CD4-positive, CD25-positive, alpha-beta regulatory T cell (primary cell): ENCODE results near the gene DIAPH3. TPM values are rescaled to one million over a fixed set of nuclear protein-coding genes. Genes with fewer than 3 reads are reported as not detected.

Experiments used
- ATAC-seq, 2 donors: fragments of 150-1000 bp; cut with Tn5 transposase; one replicate each; pipeline ENCODE4 v1.10.0; 2021; ENCODE audit warnings: low read depth in 2 of 2, moderate number of reproducible peaks in 2 of 2, moderate library complexity in 1 of 2
- DNase-seq, 3 donors: peaks; one replicate each; pipeline versions ENCODE4 v3.0.0 to v3.0.0-alpha.2; 2012 to 2022; ENCODE audit warnings: mixed read lengths in 1 of 3
- H3K27ac ChIP-seq: one replicate; pipeline ENCODE4 v1.7.0; 2013; ENCODE audit warnings: mild to moderate bottlenecking, low read length; ENCODE audit not compliant: insufficient read depth, poor library complexity, severe bottlenecking
- H3K27me3 ChIP-seq: one replicate; pipeline ENCODE4 v1.7.0; 2013; ENCODE audit warnings: low read length; ENCODE audit not compliant: control insufficient read depth, insufficient read depth
- H3K36me3 ChIP-seq: one replicate; pipeline ENCODE4 v1.7.0; 2013; ENCODE audit warnings: mild to moderate bottlenecking, low read length, moderate library complexity; ENCODE audit not compliant: control insufficient read depth, insufficient read depth
- H3K4me1 ChIP-seq: 2 replicates; pipeline ENCODE4 v1.7.0; 2013; ENCODE audit warnings: mild to moderate bottlenecking, low read length; ENCODE audit not compliant: insufficient read depth, control insufficient read depth, poor library complexity, severe bottlenecking
- H3K4me3 ChIP-seq: one replicate; pipeline ENCODE4 v1.7.0; 2013; ENCODE audit warnings: low read depth, mild to moderate bottlenecking, low read length, moderate library complexity
- H3K9me3 ChIP-seq, 2 experiments: 1 replicate in 1 of 2; 2 replicates in 1 of 2; pipeline ENCODE4 v1.7.0; 2013; ENCODE audit warnings: low read length in 2 of 2, mild to moderate bottlenecking in 1 of 2, moderate library complexity in 1 of 2; ENCODE audit not compliant: control insufficient read depth in 2 of 2
- H3K27ac Mint-ChIP-seq, 3 donors: one replicate each; pipeline ENCODE4 v1.8.0; 2020 to 2022; ENCODE audit warnings: mild to moderate bottlenecking in 3 of 3, mixed read lengths in 3 of 3, moderate library complexity in 2 of 3
- H3K27me3 Mint-ChIP-seq: one replicate; pipeline ENCODE4 v1.8.0; 2022; ENCODE audit warnings: mild to moderate bottlenecking, mixed read lengths
- H3K36me3 Mint-ChIP-seq: one replicate; pipeline ENCODE4 v1.8.0; 2020; ENCODE audit warnings: mixed read lengths
- H3K4me1 Mint-ChIP-seq, 4 donors: one replicate each; pipeline ENCODE4 v1.8.0; 2020 to 2022; ENCODE audit warnings: mixed read lengths in 4 of 4, mild to moderate bottlenecking in 1 of 4
- H3K4me3 Mint-ChIP-seq, 4 donors: one replicate each; pipeline ENCODE4 v1.8.0; 2020 to 2022; ENCODE audit warnings: mild to moderate bottlenecking in 4 of 4, mixed read lengths in 4 of 4, moderate library complexity in 3 of 4
- H3K9me3 Mint-ChIP-seq, 7 donors: one replicate each; pipeline ENCODE4 v1.8.0; 2020 to 2022; ENCODE audit warnings: mixed read lengths in 7 of 7, mild to moderate bottlenecking in 3 of 7, moderate library complexity in 2 of 7
- polyA plus RNA-seq, 4 donors: library from polyadenylated mRNA; unstranded; fragments of 300-500 nt; fragmentation: Illumina TruSeq; gene quantifications; one replicate each; pipeline ENCODE4 v1.2.3, GENCODE V29; 2021
- total RNA-seq: library from RNA; stranded (reverse); gene quantifications from one replicate; pipeline ENCODE4 v1.2.3, GENCODE V29; 2022

The DIAPH3 gene
- total and polyA plus RNA-seq, 5 donors from 2014 or later: 0.09 to 0.57 (median 0.27) TPM

- Mint-ChIP-seq H3K9me3 (no peaks in the 10 kb centered on the region), H3K27me3 (no peaks in the 10 kb centered on the region), H3K36me3 (no peaks in the 10 kb centered on the region), H3K4me3 (no peak overlapping the region), H3K4me1 (peaks cover 0 to 10% (median 6%) of the 10 kb centered on the region in 4 donors), H3K27ac (no peak overlapping the region)
- ATAC-seq (no peak), DNase-seq (no peak)
- H3K27ac ChIP-seq: no peak overlapping the region
- H3K4me3 ChIP-seq: no peak overlapping the region
- no peaks in the 10 kb centered on the region for H3K27me3 ChIP-seq
- H3K9me3 ChIP-seq: no peaks in the 10 kb centered on the region
- H3K4me1 ChIP-seq: no peaks in the 10 kb centered on the region
- H3K36me3 ChIP-seq: no peaks in the 10 kb centered on the region
Measured at GRCh38 chr13:59673286-59673685, 490.4 kb downstream of the DIAPH3 start.

- Mint-ChIP-seq H3K9me3 (no peaks in the 10 kb centered on the region), H3K36me3 (no peaks in the 10 kb centered on the region), H3K27ac (no peak overlapping the region), H3K4me3 (no peak overlapping the region), H3K4me1 (peaks cover 0 to 6% (median 6%) of the 10 kb centered on the region in 4 donors), H3K27me3 (no peaks in the 10 kb centered on the region)
- H3K27ac ChIP-seq: no peak overlapping the region
- H3K27me3 ChIP-seq: no peaks in the 10 kb centered on the region
- no peak overlapping the region for H3K4me3 ChIP-seq
- no peak for ATAC-seq
- H3K9me3 ChIP-seq: no peaks in the 10 kb centered on the region
- DNase-seq: no peak
- H3K36me3 ChIP-seq: no peaks in the 10 kb centered on the region
- H3K4me1 ChIP-seq: no peaks in the 10 kb centered on the region
Measured at GRCh38 chr13:59672445-59672844, 491.3 kb downstream of the DIAPH3 start.

GRCh38 chr13:59671881-59672280 lies 491.8 kb downstream of the DIAPH3 start:
- no peaks in the 10 kb centered on the region for H3K36me3 Mint-ChIP-seq
- DNase-seq (no peak), ATAC-seq (no peak)
- H3K9me3 ChIP-seq: no peaks in the 10 kb centered on the region
- H3K4me1 ChIP-seq: no peaks in the 10 kb centered on the region
- no peak overlapping the region for H3K4me3 ChIP-seq
- no peak overlapping the region for H3K4me3 Mint-ChIP-seq
- H3K4me1 Mint-ChIP-seq: peaks cover 0 to 6% (median 6%) of the 10 kb centered on the region in 4 donors
- no peaks in the 10 kb centered on the region for H3K9me3 Mint-ChIP-seq
- no peak overlapping the region for H3K27ac Mint-ChIP-seq
- H3K36me3 ChIP-seq: no peaks in the 10 kb centered on the region
- no peaks in the 10 kb centered on the region for H3K27me3 Mint-ChIP-seq
- H3K27me3 ChIP-seq: no peaks in the 10 kb centered on the region
- no peak overlapping the region for H3K27ac ChIP-seq

- no peaks in the 10 kb centered on the region for H3K9me3 ChIP-seq
- H3K9me3 Mint-ChIP-seq: no peaks in the 10 kb centered on the region
- DNase-seq: no peak
- no peaks in the 10 kb centered on the region for H3K27me3 ChIP-seq
- H3K4me1 Mint-ChIP-seq: no peaks in the 10 kb centered on the region
- H3K4me3 Mint-ChIP-seq: no peak overlapping the region
- no peak overlapping the region for H3K4me3 ChIP-seq
- H3K27ac ChIP-seq: no peak overlapping the region
- no peak overlapping the region for H3K27ac Mint-ChIP-seq
- H3K36me3 ChIP-seq: no peaks in the 10 kb centered on the region
- no peaks in the 10 kb centered on the region for H3K36me3 Mint-ChIP-seq
- H3K4me1 ChIP-seq: no peaks in the 10 kb centered on the region
- no peak for ATAC-seq
- no peaks in the 10 kb centered on the region for H3K27me3 Mint-ChIP-seq
Measured at GRCh38 chr13:59666504-59666903, 497.2 kb downstream of the DIAPH3 start.

GRCh38 chr13:59665732-59666131 lies 498.0 kb downstream of the DIAPH3 start:
- no peak overlapping the region for H3K4me3 ChIP-seq
- ATAC-seq (no peak), DNase-seq (no peak)
- H3K27ac Mint-ChIP-seq: no peak overlapping the region
- H3K27me3 Mint-ChIP-seq: no peaks in the 10 kb centered on the region
- no peaks in the 10 kb centered on the region for H3K4me1 Mint-ChIP-seq
- H3K9me3 Mint-ChIP-seq: no peaks in the 10 kb centered on the region
- H3K27me3 ChIP-seq: no peaks in the 10 kb centered on the region
- no peaks in the 10 kb centered on the region for H3K9me3 ChIP-seq
- H3K4me3 Mint-ChIP-seq: no peak overlapping the region
- H3K27ac ChIP-seq: no peak overlapping the region
- H3K36me3 Mint-ChIP-seq: no peaks in the 10 kb centered on the region
- H3K4me1 ChIP-seq: no peaks in the 10 kb centered on the region
- H3K36me3 ChIP-seq: no peaks in the 10 kb centered on the region

- no peaks in the 10 kb centered on the region for H3K9me3 ChIP-seq
- Mint-ChIP-seq H3K4me3 (no peak overlapping the region), H3K4me1 (no peaks in the 10 kb centered on the region), H3K36me3 (no peaks in the 10 kb centered on the region), H3K9me3 (no peaks in the 10 kb centered on the region), H3K27me3 (no peaks in the 10 kb centered on the region), H3K27ac (no peak overlapping the region)
- no peak overlapping the region for H3K4me3 ChIP-seq
- no peak overlapping the region for H3K27ac ChIP-seq
- H3K36me3 ChIP-seq: no peaks in the 10 kb centered on the region
- no peaks in the 10 kb centered on the region for H3K4me1 ChIP-seq
- DNase-seq (no peak), ATAC-seq (no peak)
- no peaks in the 10 kb centered on the region for H3K27me3 ChIP-seq
Measured at GRCh38 chr13:59665184-59665583, 498.5 kb downstream of the DIAPH3 start.

- Histone ChIP-seq H3K27ac (no peak overlapping the region), H3K27me3 (no peaks in the 10 kb centered on the region), H3K4me1 (no peaks in the 10 kb centered on the region), H3K9me3 (no peaks in the 10 kb centered on the region), H3K4me3 (no peak overlapping the region), H3K36me3 (no peaks in the 10 kb centered on the region)
- DNase-seq (no peak), ATAC-seq (no peak)
- Mint-ChIP-seq H3K4me1 (no peaks in the 10 kb centered on the region), H3K27ac (no peak overlapping the region), H3K36me3 (no peaks in the 10 kb centered on the region), H3K4me3 (no peak overlapping the region), H3K27me3 (no peaks in the 10 kb centered on the region), H3K9me3 (no peaks in the 10 kb centered on the region)
Measured at GRCh38 chr13:59664586-59664985, 499.1 kb downstream of the DIAPH3 start.

- Histone ChIP-seq H3K27me3 (no peaks in the 10 kb centered on the region), H3K4me1 (no peaks in the 10 kb centered on the region), H3K36me3 (no peaks in the 10 kb centered on the region), H3K4me3 (no peak overlapping the region), H3K27ac (no peak overlapping the region), H3K9me3 (no peaks in the 10 kb centered on the region)
- H3K36me3 Mint-ChIP-seq: no peaks in the 10 kb centered on the region
- H3K27me3 Mint-ChIP-seq: no peaks in the 10 kb centered on the region
- H3K4me1 Mint-ChIP-seq: no peaks in the 10 kb centered on the region
- DNase-seq (no peak), ATAC-seq (no peak)
- H3K9me3 Mint-ChIP-seq: no peaks in the 10 kb centered on the region
- no peak overlapping the region for H3K4me3 Mint-ChIP-seq
- no peak overlapping the region for H3K27ac Mint-ChIP-seq
Measured at GRCh38 chr13:59663707-59664106, 500.0 kb downstream of the DIAPH3 start.
